Measurements from ENCODE around the gene ADAMTS8. TPM values are rescaled to one million over a fixed set of nuclear protein-coding genes. Genes with fewer than 3 reads are reported as not detected.

The ADAMTS8 gene
- polyA plus RNA-seq, 1 of the 3 experiments (the other 2 are of a cell fraction): not detected

- Histone ChIP-seq H3F3A (replicated peaks; ENCODE audit: insufficient read depth) (no peaks in the 10 kb centered on the region), H3K79me2 (ENCODE audit: insufficient read depth) (no peaks in the 10 kb centered on the region), H3K36me3 (replicated peaks in 1 of 2; ENCODE audit: control insufficient read depth in 1 of 2, insufficient read depth in 2 of 2, low read length in 1 of 2) (no peaks in the 10 kb centered on the region), H3K9me3 (no peaks in the 10 kb centered on the region), H3K9me2 (no peaks in the 10 kb centered on the region), H3K4me3 (ENCODE audit: low read depth in 2 of 2, low read length in 1 of 2) (no peak overlapping the region), H3K4me1 (ENCODE audit: control insufficient read depth in 1 of 2, insufficient read depth in 2 of 2, low read depth in 1 of 2, low read length in 1 of 2) (no peaks in the 10 kb centered on the region), H3K27ac (ENCODE audit: low read depth in 2 of 2, low read length in 1 of 2) (no peak overlapping the region), H3K9ac (no peak overlapping the region), H4K20me1 (ENCODE audit: insufficient read depth) (no peaks in the 10 kb centered on the region), H3K27me3 (ENCODE audit: insufficient read depth) (no peaks in the 10 kb centered on the region; the same call in 1 of the 2 replicates), H2AFZ (ENCODE audit: low read depth) (no peak overlapping the region), H3K4me2 (no peak overlapping the region)
- DNase-seq: no peak
- ChIA-PET POLR2A (no interaction called here), CTCF (interaction anchor here (0.7 to 1.0 kb wide), 2 partner anchors 238 to 491 kb away, joined by 3 read pairs; no protein-coding TSS in a partner anchor)
- TF ChIP-seq ELF1 (IDR thresholded peaks at IDR 0.05) (no peak), POLR2AphosphoS5 (IDR thresholded peaks at IDR 0.05; ENCODE audit: low read depth, low read length) (no peak), FOSL2 (IDR thresholded peaks at IDR 0.05; ENCODE audit: borderline replicate concordance, low read depth) (no peak), MXI1 (IDR thresholded peaks at IDR 0.05; ENCODE audit: low read depth, low read length) (no peak)
- 50% methylated on average over 10 of the region's 10 CpGs for WGBS (ENCODE audit: low lambda C conversion rate)
Measured at GRCh38 chr11:130370845-130371590, 57.4 kb downstream of the ADAMTS8 start.

- no peaks in the 10 kb centered on the region for H3K79me2 ChIP-seq (ENCODE audit: insufficient read depth)
- WGBS (ENCODE audit: low lambda C conversion rate): 64% methylated on average over 4 of the region's 4 CpGs
- H4K20me1 ChIP-seq (ENCODE audit: insufficient read depth): no peaks in the 10 kb centered on the region
- H3K9ac ChIP-seq: no peak overlapping the region
- no peak overlapping the region for H3K4me3 ChIP-seq (ENCODE audit: low read depth in 2 of 2, low read length in 1 of 2)
- H3K9me3 ChIP-seq: no peaks in the 10 kb centered on the region
- no peaks in the 10 kb centered on the region for H3K9me2 ChIP-seq
- H3K4me2 ChIP-seq: no peak overlapping the region
- H3K27ac ChIP-seq (ENCODE audit: low read depth in 2 of 2, low read length in 1 of 2): no peak overlapping the region
- no peaks in the 10 kb centered on the region for H3F3A ChIP-seq (replicated peaks; ENCODE audit: insufficient read depth)
- H3K36me3 ChIP-seq (replicated peaks in 1 of 2; ENCODE audit: control insufficient read depth in 1 of 2, insufficient read depth in 2 of 2, low read length in 1 of 2): no peaks in the 10 kb centered on the region
- H3K4me1 ChIP-seq (ENCODE audit: control insufficient read depth in 1 of 2, insufficient read depth in 2 of 2, low read depth in 1 of 2, low read length in 1 of 2): no peaks in the 10 kb centered on the region
- ChIA-PET CTCF (interaction anchor here (1.0 kb wide), 1 partner anchor 493 kb away, joined by 3 read pairs; no protein-coding TSS in a partner anchor), POLR2A (no interaction called here)
- no peak for DNase-seq
- H2AFZ ChIP-seq (ENCODE audit: low read depth): no peak overlapping the region
- H3K27me3 ChIP-seq (ENCODE audit: insufficient read depth): no peaks in the 10 kb centered on the region; the same call in 1 of the 2 replicates
- TF ChIP-seq FOXJ3 (CRISPR knock-in tag; IDR thresholded peaks at IDR 0.05) (no peak), NFIC (IDR thresholded peaks at IDR 0.05; ENCODE audit: borderline replicate concordance) (no peak), GABPA (IDR thresholded peaks at IDR 0.05; ENCODE audit: low read depth) (no peak), EP300 (IDR thresholded peaks at IDR 0.05; ENCODE audit: borderline replicate concordance in 1 of 2, low read depth in 1 of 2, low read length in 1 of 2) (no peak), YY1 (IDR thresholded peaks at IDR 0.05; ENCODE audit: low read depth) (no peak), PBX3 (IDR thresholded peaks at IDR 0.05) (no peak), RXRA (IDR thresholded peaks at IDR 0.05; ENCODE audit: borderline replicate concordance, low read depth) (no peak), MAX (IDR thresholded peaks at IDR 0.05; ENCODE audit: low read depth) (no peak), SMC3 (IDR thresholded peaks at IDR 0.05; ENCODE audit: low read depth, low read length) (no peak), MEF2A (IDR thresholded peaks at IDR 0.05; ENCODE audit: borderline replicate concordance, low read depth) (no peak), USF1 (IDR thresholded peaks at IDR 0.05; ENCODE audit: borderline replicate concordance, low read depth) (no peak), SIN3A (IDR thresholded peaks at IDR 0.05; ENCODE audit: borderline replicate concordance, low read depth, low read length) (no peak), TCF12 (IDR thresholded peaks at IDR 0.05) (no peak), IRF3 (IDR thresholded peaks at IDR 0.05; ENCODE audit: low read depth, low read length) (no peak), MXI1 (IDR thresholded peaks at IDR 0.05; ENCODE audit: low read depth, low read length) (no peak), FOXM1 (IDR thresholded peaks at IDR 0.05; ENCODE audit: low read depth) (no peak), ZBTB33 (IDR thresholded peaks at IDR 0.05; ENCODE audit: borderline replicate concordance, low read depth) (no peak)
- TF ChIP-seq, protein P1, sequence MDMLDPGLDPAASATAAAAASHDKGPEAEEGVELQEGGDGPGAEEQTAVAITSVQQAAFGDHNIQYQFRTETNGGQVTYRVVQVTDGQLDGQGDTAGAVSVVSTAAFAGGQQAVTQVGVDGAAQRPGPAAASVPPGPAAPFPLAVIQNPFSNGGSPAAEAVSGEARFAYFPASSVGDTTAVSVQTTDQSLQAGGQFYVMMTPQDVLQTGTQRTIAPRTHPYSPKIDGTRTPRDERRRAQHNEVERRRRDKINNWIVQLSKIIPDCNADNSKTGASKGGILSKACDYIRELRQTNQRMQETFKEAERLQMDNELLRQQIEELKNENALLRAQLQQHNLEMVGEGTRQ (IDR thresholded peaks at IDR 0.05; ENCODE audit: borderline replicate concordance, low read depth, low read length): no peak
Measured at GRCh38 chr11:130369713-130370112, 58.7 kb downstream of the ADAMTS8 start.
